ENCODE results near the gene WIPF3.

Gene WIPF3, protein sequence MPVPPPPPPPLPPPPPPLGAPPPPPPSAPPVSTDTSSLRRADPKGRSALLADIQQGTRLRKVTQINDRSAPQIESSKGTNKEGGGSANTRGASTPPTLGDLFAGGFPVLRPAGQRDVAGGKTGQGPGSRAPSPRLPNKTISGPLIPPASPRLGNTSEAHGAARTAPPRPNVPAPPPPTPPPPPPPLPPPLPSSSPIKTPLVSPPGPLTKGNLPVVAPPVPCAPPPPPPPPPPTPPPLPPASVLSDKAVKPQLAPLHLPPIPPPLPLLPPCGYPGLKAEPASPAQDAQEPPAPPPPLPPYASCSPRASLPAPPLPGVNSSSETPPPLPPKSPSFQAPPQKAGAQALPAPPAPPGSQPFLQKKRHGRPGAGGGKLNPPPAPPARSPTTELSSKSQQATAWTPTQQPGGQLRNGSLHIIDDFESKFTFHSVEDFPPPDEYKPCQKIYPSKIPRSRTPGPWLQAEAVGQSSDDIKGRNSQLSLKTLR

DNA sequence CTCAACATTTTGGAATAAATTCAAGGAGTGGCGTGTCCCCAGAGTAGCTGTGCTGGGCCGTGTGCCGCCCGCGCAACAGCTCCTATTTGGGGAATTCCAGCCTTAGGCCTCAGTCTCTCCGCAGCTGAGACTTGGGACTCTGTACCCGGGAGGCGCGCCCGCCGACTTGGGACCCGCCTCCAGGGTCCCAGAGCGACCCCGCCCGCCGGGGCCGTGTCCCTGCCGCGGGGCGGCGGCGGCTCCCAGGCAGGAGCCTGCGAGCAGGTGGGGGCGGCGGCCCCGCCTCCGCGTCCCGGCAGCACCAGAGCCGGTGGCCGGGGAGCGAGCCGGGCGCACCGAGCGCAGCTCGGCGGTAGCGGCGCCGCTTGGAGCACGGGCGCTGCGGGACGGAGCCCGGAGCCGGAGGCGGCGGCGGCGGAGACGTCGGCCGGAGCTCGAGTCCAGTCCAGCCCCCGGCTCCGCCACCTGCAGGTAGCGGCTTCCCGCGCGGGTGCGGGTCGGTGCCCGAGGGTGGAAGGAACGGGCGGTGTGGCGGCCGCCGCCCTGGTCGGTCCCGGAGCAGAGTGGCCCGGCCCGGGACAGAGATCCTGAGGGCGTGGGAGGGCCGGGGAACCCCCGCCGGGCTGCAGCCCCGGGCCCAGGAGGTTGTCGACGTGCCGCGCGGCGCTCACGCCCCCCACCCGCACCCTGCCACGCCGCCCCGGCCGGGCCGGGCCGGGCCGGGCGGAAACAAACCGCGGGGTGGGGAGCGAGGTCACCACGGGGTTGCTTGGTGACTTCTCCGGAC lies at the start of gene WIPF3:
TSS of gene WIPF3 (plus strand) at position 301 of the 787 bp plus-strand sequence. CDS start 28,217 bp downstream, outside the sequence.
- DNase-seq: peak; percentile 16

DNA sequence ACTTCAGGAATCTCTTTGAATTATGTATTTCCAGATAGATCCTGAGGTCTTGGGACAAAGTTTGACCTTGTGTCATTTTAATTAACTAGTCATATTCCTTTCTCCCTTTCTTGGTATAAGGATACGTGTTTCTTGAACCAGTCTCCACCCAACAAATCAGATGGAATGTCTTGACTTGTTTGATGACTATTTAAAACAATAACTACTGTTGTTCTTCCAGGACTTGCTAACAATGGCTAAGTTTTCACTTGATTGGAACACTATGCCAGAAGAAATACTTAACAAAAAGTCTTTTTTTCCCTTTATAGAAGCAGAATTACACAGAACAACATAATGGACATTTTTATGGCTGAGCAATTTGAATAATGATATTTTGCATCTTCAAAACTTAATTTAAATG lies 43.0 kb upstream of the WIPF3 start:
- DNase-seq: no peak

DNA sequence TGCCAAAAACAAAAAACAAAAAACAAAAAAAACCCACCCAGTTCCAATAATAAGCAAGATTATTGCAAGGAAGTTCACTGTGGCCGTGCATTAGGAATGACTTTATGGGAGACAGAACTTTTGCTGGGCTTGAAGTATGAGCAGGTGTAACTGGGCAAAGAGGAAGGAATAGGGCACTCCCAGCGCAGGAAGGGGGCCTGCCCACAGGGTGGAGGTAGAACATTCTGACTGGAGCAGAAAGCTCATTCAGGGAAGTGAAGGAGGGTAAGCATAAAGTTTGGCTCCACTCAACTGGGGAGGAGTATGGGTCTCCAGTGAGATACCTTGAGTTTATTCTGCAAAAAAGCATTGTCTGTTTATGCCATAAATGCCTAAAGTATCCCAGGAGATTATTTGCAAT lies 42.1 kb upstream of the WIPF3 start:
- DNase-seq: no peak

DNA sequence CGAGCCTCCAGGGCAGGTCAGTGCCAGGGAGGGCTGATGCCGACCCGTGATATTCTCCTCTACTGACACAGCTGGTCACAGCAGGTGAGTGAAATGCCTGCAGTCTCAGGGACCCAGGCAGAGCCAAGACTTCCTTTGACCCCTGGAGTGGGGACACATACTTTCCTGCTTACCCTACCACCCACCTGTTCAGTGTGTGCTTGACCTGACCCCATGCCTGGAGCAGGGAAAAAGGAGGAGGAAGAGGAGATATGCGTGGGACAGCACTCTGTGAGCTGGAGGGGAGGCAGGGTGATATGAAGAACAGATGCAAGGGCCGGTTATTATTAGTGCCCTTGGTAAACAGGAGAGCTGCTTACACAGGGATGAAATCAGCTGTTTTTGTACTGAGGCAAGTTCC lies 40.8 kb upstream of the WIPF3 start:
- DNase-seq: no peak

DNA sequence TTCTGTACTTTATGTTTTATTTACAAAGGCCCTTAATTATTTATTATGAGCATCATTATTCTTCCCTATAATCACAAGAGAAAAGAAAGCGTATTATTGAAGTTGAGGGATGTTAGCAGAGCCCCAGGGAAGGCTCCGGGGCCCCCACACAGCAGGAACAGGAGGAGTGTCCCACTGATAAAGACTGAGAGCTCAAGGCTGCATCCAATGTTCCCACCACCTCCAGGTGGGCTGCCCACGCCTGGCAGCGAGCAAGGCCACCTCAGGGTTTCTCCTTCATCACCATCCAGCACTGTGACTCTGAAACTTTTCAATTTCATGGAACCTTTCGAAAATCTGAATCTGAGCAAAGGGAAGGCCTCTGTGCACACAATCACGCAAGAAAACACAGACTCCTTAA lies 35.9 kb upstream of the WIPF3 start:
- DNase-seq: no peak

DNA sequence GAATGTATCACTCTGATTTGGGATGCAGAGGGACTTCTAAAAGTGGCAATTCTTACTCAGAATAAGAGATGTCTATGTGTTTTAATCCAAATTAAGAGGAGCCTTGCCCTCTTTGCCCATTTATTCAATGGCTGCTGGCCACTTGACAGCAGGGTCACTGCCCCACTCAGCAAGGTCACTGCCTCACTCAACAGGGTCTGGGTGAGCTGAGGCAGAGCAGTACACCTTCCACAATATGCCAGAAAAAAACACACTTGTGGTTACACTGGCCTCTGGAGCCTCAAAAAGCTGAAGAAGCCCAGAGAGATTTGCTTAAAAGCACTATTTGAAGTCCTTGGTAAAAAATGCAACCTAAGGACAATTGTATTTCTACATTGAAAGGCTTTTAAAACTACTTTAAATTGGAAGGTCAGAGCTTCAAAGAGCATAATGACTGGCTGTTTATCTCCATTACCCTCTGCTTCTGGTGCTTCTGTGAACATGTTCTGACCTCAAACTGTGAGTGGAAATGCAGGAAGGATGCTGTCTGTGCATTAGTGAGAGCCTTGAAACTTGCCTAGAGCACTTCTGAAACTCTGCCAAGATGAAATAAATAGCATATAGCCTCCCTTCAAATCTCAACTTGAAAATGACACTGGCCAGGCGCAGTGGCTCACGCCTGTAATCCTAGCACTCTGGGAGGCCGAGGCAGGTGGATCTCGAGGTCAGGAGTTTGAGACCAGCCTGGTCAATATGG lies 35.1 kb upstream of the WIPF3 start:
- no peak for DNase-seq

DNA sequence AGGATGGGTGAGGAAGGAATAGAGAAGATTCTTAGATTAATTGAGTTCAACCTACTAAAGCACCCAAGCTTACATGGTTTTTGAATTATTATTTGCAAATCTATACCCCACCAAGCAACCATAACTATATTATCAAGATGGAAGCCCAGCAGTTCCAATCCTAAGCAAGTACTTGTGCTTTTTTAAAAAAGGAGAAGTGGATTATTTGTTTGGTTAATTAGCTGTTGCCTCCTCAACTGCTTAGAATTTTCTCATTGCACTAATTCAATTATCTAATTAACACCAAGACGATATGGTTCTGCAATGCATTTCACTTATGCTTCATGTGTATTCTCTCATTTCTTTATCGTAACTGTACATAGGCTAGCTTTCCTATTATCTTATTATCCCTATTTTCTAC lies 27.3 kb upstream of the WIPF3 start:
- DNase-seq: no peak

DNA sequence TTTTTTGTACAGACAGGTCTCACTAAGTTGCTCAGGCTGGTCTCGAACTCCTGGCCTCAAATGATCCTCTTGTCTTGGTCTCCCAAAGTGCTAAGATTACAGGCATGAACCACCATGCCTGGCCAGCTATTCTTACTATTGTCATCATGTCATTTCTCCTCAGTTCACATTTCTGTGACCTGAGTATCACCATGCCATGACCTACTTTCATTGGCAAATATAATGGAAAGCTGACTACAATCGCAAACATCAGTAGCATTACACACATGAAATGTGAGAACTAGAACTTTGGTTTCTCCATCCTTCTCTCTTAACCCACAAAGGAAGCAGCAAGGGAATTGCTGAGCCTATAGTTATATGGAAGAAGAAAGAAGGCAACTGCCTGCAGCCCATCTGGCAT lies 26.0 kb upstream of the WIPF3 start:
- no peak for DNase-seq

DNA sequence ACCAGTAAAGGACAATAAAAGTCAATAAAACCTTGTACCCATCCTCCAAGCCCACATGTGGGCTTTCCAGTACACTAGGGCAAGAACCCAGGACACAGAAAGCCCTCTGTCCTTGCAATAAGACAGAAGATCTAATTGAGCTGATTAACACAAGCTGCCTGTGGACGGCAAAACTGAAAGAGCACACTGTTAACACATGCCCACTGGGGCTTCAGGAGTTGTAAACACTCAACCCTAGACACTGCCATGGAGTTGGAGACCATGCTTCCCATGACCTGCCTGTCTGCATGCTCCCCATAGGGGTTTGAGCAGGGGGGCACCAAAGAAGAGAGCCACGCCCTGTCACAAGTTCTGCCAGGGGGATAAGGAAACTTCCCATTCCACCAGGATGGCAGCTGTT lies 22.6 kb upstream of the WIPF3 start:
- DNase-seq: no peak

DNA sequence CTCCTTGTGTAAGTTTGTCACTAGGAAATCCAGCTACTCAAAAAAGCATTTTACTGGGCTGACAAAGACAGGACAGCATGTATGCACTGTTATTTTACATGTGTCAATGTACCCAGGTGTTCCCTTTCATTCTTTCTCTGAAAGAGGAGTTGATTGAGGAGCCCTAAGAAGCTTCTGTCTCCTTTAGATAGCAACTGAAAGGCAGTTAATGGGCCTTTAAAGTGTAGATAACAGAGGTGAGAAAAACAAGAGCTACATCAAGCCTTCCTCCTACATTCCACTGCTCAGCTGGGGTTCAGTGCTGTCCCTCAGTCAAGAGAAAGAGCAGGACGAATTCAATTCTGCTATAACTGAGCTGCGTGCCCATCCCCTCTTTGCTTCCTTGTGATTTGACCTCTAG lies 12.8 kb upstream of the WIPF3 start:
- DNase-seq: no peak

DNA sequence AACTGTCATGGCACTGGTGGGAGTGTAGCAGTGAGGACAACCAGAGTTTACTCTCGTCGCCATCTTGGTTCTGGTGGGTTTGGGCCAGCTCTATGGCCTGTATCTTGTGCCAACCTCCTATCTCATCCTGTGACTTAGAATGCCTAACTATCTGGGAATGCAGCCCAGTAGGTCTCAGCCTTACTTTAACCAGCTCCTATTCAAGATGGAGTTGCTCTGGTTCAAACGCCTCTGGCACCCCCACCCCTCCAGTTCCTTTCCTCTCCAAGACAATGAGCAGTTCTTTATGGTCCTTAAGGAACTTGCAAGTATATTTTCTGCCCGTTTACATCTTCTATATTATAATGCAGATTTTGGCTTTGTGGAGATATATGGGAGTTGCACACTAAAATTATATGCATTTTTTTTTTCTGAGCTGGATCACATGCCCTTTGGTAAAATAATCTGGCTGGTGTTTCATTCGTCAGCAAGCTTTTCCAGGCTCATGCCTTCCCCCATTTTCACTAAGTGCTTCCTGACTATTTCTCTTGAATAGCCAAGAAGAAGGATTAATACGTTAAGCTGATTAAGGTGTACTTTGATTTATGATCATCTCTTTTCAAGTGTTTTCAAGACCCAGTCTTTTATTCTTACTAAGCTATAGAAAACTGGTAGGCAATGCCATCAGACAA lies 11.2 kb upstream of the WIPF3 start:
- DNase-seq: no peak

DNA sequence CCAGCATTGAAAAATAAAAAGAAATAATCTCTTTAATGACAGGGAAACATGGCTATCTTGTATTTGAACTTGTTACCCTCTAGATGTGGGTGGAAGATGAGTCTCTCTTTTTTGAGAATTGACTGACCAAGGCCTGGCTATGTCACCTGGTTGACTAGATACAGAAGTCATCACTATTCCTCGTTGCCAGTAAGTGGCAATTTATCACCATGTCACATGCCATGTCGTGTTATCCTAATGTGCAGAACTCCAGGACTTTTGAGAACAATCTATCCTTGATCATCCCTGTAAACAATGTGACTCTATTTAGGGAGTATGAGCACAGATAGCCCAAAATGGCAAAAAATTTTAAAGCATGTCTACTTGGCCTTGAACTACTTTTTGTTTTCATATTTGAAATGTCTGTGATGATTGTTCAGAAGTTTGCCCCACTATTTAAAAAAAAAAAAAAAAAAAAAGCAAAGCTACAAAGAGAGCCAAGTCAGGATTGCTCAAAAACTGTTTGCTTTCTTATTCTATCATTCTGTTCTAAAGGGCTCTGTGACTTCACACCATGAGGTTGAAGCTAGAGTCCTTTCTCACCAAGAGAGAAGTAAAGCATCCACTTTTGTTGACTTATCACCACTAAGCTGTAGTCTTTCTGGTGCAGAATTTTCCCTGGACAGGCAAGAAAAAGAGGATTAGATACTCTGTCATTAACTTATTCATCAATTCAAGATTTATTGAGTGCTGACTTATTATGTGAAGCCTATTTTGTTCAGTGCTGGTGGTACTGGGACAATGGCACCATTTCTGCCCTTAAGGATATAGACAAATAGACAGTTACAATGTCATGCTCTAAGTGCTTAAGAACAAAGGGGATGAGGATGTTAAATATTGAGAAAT lies 10.4 kb upstream of the WIPF3 start:
- no peak for DNase-seq

DNA sequence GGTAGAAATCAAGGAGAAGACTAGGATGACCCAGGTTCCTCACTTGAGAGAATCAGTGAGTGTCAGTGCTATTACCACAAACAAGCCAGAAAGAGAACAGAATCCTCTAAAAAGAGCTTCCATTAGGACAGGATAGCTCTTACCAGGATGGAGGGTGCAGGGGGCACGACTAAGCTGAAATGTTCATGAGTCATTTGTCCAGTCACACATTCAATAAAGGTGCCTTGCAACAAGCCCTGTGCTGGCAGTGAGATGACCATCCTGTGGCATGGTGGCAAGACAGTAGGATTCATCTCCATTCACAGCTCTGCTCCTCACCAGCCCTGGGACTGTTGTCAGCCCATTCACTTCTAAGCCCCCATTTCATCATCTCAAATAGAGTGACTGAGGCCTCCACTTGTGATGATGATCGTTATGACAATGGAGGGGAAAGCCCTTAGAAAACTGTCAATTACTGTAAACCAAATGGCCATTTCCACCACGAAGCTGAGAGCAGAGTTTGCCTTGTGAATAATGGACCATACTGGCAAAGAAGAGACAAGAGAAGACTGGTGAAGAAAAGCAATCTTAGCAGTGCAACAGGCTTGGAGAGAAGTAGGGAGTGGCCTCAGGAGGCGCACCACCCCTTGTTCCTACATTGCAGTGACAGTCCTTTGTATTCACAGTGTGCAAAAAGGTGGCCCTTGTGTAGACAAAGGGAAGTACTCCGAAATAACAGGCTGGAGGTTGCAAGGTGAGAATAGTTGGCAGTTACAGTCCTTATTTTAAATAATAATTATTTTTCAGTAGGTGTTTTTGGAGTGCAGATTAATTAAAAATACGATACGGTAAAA lies 9.0 kb upstream of the WIPF3 start:
- DNase-seq: no peak

DNA sequence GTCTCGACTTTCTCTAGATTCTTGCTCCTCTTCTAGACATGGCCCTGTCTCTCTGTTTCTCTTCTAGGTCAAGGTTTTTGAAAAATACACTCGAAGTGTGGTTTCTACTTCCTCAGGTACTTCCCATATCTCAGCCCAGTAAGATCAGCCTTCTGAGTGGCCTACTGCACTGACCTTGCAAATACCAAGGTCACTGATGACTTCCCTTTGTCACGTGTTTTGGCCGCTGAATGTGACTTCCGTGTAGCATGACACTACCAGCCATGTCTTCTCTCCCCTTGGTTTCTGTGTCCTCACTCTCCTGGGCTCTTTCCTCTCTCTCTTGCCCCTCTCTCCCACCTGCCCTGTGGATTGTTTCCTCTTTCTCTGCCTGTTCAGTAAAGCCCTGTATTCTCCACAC lies 7.9 kb upstream of the WIPF3 start:
- DNase-seq: no peak

DNA sequence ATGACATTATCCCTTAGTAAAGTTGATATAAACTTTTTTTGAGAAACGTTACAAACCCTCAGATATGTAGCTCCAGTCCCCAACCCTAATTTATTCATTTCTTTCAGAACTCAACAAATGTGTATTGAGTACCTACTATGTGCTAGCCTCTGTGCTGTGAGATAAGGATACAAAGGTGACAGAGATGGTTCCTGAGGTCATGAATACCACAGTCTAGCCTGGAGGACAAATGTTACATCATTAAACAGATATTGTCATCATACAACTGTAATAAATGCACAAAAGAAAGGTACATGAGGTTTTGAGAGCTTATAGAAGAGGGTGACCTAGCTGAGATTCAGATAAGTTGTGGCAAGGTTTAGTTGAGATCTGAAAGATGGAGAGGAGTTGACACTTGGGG lies 4.4 kb upstream of the WIPF3 start:
- DNase-seq: no peak

DNA sequence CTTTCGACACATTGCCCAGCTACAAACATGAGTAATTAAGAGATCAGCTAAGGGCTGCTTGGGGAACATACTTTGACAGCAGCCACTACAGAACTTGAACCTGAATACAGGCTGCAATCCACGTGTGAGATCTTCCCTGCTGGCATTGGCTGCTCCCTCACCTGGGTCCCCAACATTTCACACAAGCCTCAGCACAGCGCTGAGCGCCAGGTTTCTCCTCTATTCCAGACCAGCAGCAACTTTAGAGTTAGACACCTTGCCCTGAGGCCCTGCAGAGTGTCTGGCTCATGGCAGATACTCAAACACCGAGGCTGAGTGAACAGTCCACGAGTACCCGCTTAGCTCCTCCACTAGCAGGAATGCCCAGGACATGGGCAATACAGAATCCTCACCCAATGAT lies 1.3 kb upstream of the WIPF3 start:
- DNase-seq: no peak

DNA sequence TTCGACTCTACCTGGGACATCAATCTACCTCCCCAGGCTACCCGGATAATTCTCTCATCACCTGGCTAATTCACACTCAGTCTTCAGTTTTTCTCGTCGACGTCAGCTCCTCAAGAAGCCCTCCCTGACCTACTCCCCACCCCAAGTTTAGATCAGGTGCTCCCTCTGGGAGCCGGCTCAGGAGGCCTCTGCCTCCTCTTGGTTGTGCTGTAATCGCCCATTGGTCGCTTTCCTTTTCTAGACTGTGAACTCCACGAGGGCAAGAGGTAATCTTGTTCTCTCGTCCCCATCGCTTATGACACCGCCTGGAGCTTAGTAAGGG lies 461 bp upstream of the WIPF3 start:
- no peak for DNase-seq

DNA sequence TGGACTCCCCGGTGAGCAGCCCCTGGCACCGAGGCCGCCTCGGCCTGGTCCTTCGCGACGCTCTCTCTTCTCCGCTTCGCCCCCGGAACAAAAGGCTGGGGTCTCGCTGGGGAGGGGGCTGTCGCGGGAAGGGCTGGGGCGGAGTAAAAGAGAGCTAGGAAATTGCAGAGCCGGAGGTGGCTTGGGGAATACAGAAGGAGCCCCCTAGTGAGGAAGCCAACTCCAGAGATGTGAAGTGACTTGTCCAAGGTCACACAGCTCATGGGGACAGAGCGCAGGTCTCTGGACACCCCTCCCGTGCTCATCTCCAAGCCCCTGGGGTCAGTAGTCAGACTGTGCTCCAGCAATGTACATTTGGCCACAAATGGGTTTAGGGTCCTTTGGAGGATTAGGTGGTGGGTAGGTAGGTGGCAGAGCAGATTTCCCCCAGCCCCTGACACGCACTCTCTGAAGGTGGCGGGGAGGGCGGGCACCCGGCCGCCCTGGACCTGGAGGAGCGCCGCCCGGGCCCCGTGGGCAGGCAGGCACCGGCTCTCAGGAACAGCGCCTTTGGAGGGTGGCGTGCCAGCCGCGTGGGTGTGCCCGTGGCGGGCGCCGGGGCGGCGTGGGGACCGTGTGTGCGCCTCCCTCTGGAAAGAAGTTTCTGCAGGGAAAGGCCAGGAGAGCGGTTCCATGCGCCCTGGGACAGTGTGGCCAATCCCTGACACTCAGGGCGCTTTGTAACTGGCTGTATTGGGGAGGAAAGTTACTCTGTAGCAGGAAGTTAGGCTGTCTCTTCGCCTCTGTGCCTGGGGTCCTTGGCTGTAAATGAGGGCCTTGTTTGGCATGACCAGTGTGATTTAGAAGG lies 910 bp downstream of the WIPF3 start:
- DNase-seq: no peak

DNA sequence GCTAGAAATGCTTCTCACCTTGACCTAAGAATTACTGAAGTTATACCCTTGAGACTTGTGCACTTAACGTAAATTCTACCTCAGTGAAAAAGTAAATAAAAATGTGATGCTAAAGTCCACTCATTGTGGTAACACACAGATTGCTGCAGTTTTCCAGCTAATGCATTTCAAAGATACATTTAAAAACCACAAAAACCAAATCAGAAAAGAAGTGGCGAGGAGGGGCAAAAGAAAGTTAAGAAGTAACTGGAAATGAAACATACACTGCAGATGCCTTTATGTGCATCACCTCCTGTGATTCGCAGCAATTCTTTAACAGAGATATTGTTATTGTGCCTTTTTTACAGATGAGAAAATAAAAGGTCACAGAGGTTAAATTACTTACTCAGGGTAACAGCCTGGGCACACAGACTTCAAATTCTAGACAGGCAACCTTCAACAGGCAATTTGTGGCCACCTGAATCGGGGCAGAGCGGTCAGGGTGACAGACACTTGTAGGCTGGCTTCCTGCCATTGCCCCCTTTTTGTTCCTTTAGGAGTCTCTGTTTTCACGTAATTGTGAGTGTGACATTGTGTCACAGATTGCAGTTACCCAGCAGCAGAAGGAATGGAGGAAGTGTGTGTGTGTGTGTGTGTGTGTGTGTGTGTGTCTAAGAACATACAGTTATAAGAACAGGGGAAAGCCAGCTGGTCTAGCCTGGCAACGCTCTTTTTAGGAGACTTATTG lies 1.9 kb downstream of the WIPF3 start:
- no peak for DNase-seq
